DOHH2 (cell line): ENCODE data around the gene NME7.

Source experiments
- CTCF ChIP-seq: fragments of 200-600 bp; sonication (generic); IDR thresholded peaks from one replicate; pipeline ENCODE4 v1.5.1; 2014; ENCODE audit warnings: antibody characterized with exemption, mild to moderate bottlenecking, low read depth, low read length; ENCODE audit not compliant: poor library complexity, severe bottlenecking
- EZH2phosphoT487 ChIP-seq: fragments of 200-600 bp; sonication (generic); IDR thresholded peaks from 2 replicates; pipeline ENCODE4 v1.6.1; 2017; ENCODE audit warnings: borderline replicate concordance, mild to moderate bottlenecking, antibody characterized with exemption, low read length, moderate library complexity, mixed read lengths

DNA sequence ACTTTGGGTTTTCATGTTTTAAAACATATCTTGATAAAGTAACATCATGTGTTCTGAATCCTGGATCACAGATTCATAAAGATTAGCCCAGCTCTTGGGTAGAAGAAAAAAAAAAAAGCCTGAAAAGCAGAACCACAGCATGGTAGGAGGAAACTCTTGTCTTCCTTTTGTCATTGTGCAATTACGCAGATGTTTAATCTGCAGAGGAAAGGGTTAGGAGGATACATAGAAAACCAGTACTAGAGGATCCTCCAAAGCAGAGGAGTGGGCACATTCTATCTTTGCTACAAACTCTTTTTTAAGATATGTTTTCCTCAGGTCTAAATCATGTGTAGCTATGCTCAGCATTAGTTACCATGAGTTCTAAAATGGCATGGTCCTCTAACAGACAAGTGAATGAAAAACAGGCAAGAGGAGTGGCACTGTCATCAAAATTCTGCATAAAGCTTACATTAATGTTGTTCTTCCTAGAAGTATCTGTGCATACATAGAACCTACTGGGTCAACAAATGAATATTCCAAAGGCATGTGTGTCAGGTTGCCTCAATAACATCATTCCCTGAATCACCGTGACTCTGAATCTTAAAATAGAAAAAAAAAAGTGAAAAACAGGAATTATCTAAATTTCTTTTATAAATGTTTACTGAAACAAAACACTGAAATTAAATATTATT lies 107.0 kb downstream of the NME7 start:
- TF ChIP-seq CTCF, result no peak
- no peak for TF ChIP-seq EZH2phosphoT487
